Adipocyte (in vitro differentiated cells): Measurements from ENCODE around the gene C2CD3.
A peak's percentile ranks its signal among the peaks of the same experiment; 100 is the strongest.

Experiments
- DNase-seq: peaks from one replicate; pipeline ENCODE4 v3.0.0-alpha.2; 2015; ENCODE audit warnings: low read depth
- H3K27me3 ChIP-seq: replicated peaks from 2 replicates; pipeline ENCODE4 v1.7.0; 2013; ENCODE audit warnings: mild to moderate bottlenecking, low read length, moderate library complexity; ENCODE audit not compliant: control insufficient read depth, insufficient read depth
- H3K36me3 ChIP-seq: 2 replicates; pipeline ENCODE4 v1.7.0; 2013; ENCODE audit warnings: low read length, mild to moderate bottlenecking, moderate library complexity; ENCODE audit not compliant: control insufficient read depth, insufficient read depth, severe bottlenecking
- H3K4me1 ChIP-seq: 2 replicates; pipeline ENCODE4 v1.7.0; 2013; ENCODE audit warnings: mild to moderate bottlenecking, low read length, moderate library complexity; ENCODE audit not compliant: control insufficient read depth, insufficient read depth
- H3K4me3 ChIP-seq: 2 replicates; pipeline ENCODE4 v1.7.0; 2013; ENCODE audit warnings: mild to moderate bottlenecking, low read length, moderate library complexity
- H3K9ac ChIP-seq: 2 replicates; pipeline ENCODE4 v1.7.0; 2013; ENCODE audit warnings: mild to moderate bottlenecking, low read length, moderate library complexity
- H3K9me3 ChIP-seq: 2 replicates; pipeline ENCODE4 v1.7.0; 2013; ENCODE audit warnings: mild to moderate bottlenecking, low read length, moderate library complexity; ENCODE audit not compliant: control insufficient read depth

C2CD3 gene

GRCh38 chr11:74185285-74185684 is 14.5 kb upstream of the C2CD3 start:
- Histone ChIP-seq H3K4me3 (no peak overlapping the region), H3K27me3 (no peaks in the 10 kb centered on the region), H3K36me3 (no peaks in the 10 kb centered on the region), H3K9ac (no peak overlapping the region), H3K9me3 (no peaks in the 10 kb centered on the region), H3K4me1 (no peaks in the 10 kb centered on the region)
- DNase-seq, result no peak

- Histone ChIP-seq H3K9me3 (no peaks in the 10 kb centered on the region), H3K27me3 (no peaks in the 10 kb centered on the region), H3K9ac (no peak overlapping the region), H3K4me1 (peaks cover 5% of the 10 kb centered on the region), H3K4me3 (no peak overlapping the region), H3K36me3 (no peaks in the 10 kb centered on the region)
- DNase-seq, result no peak
Measured at GRCh38 chr11:74182635-74183034, 11.8 kb upstream of the C2CD3 start.

- Histone ChIP-seq H3K27me3 (no peaks in the 10 kb centered on the region), H3K9ac (no peak overlapping the region), H3K4me3 (no peak overlapping the region), H3K4me1 (peaks cover 5% of the 10 kb centered on the region), H3K36me3 (no peaks in the 10 kb centered on the region), H3K9me3 (no peaks in the 10 kb centered on the region)
- peak; percentile 7 for DNase-seq
Measured at GRCh38 chr11:74179234-74180052, 8.6 kb upstream of the C2CD3 start.

- Histone ChIP-seq H3K4me1 (peaks cover 20% of the 10 kb centered on the region), H3K9ac (no peak overlapping the region), H3K36me3 (no peaks in the 10 kb centered on the region), H3K4me3 (no peak overlapping the region), H3K27me3 (no peaks in the 10 kb centered on the region), H3K9me3 (no peaks in the 10 kb centered on the region)
- no peak for DNase-seq
Measured at GRCh38 chr11:74175920-74176319, 5.1 kb upstream of the C2CD3 start.

- Histone ChIP-seq H3K27me3 (no peaks in the 10 kb centered on the region), H3K4me3 (peak overlapping the region; percentile 94), H3K4me1 (peaks cover 27% of the 10 kb centered on the region), H3K36me3 (peaks cover 13% of the 10 kb centered on the region), H3K9ac (peak overlapping the region; percentile 96), H3K9me3 (no peaks in the 10 kb centered on the region)
- peak; percentile 34 for DNase-seq
Measured at GRCh38 chr11:74171997-74172396, 1.2 kb upstream of the C2CD3 start.

- no peak for DNase-seq
- Histone ChIP-seq H3K9me3 (no peaks in the 10 kb centered on the region), H3K4me1 (peaks cover 27% of the 10 kb centered on the region), H3K4me3 (peak overlapping the region; percentile 94), H3K36me3 (peaks cover 17% of the 10 kb centered on the region), H3K27me3 (no peaks in the 10 kb centered on the region), H3K9ac (peak overlapping the region; percentile 96)
Measured at GRCh38 chr11:74171630-74171968, 797 bp upstream of the C2CD3 start.

GRCh38 chr11:74169738-74170458 is 904 bp downstream of the C2CD3 start:
- Histone ChIP-seq H3K9me3 (no peaks in the 10 kb centered on the region), H3K27me3 (no peaks in the 10 kb centered on the region), H3K9ac (peak overlapping the region; percentile 96), H3K4me3 (peak overlapping the region; percentile 94), H3K36me3 (peaks cover 28% of the 10 kb centered on the region), H3K4me1 (peaks cover 27% of the 10 kb centered on the region)
- no peak for DNase-seq

GRCh38 chr11:74168838-74169237 is 2.0 kb downstream of the C2CD3 start:
- no peaks in the 10 kb centered on the region for H3K9me3 ChIP-seq
- H3K4me3 ChIP-seq, result no peak overlapping the region
- no peaks in the 10 kb centered on the region for H3K27me3 ChIP-seq

GRCh38 chr11:74162681-74163467 is 7.9 kb downstream of the C2CD3 start:
- Histone ChIP-seq H3K27me3 (no peaks in the 10 kb centered on the region), H3K9me3 (no peaks in the 10 kb centered on the region), H3K36me3 (peaks cover 42% of the 10 kb centered on the region), H3K9ac (no peak overlapping the region), H3K4me1 (no peaks in the 10 kb centered on the region), H3K4me3 (no peak overlapping the region)
- no peak for DNase-seq

More at GRCh38 chr11:74168838-74169237, 2.0 kb downstream of the C2CD3 start:
- H3K4me1 ChIP-seq, result peaks cover 27% of the 10 kb centered on the region
- DNase-seq, result no peak
- peaks cover 39% of the 10 kb centered on the region for H3K36me3 ChIP-seq
- H3K9ac ChIP-seq, result no peak overlapping the region

GRCh38 chr11:74159642-74160041 is 11.2 kb downstream of the C2CD3 start:
- H3K27me3 ChIP-seq, result no peaks in the 10 kb centered on the region
- DNase-seq, result no peak
- no peak overlapping the region for H3K9ac ChIP-seq
- H3K4me1 ChIP-seq, result peaks cover 8% of the 10 kb centered on the region
- peaks cover 20% of the 10 kb centered on the region for H3K36me3 ChIP-seq
- H3K4me3 ChIP-seq, result no peak overlapping the region
- no peaks in the 10 kb centered on the region for H3K9me3 ChIP-seq

- DNase-seq, result no peak
- no peak overlapping the region for H3K4me3 ChIP-seq
- H3K9ac ChIP-seq, result no peak overlapping the region
- peaks cover 11% of the 10 kb centered on the region for H3K4me1 ChIP-seq
- H3K27me3 ChIP-seq, result no peaks in the 10 kb centered on the region
- no peaks in the 10 kb centered on the region for H3K9me3 ChIP-seq
- peaks cover 11% of the 10 kb centered on the region for H3K36me3 ChIP-seq
Measured at GRCh38 chr11:74157169-74157568, 13.6 kb downstream of the C2CD3 start.
